Measurements from ENCODE around the gene ARFIP1.

Gene ARFIP1

GRCh38 chr4:152959080-152959479, 179.3 kb downstream of the ARFIP1 start:
- DNase-seq (ENCODE audit: extremely low read depth in 1 of 2, low read depth in 1 of 2), result no peak

GRCh38 chr4:152960082-152960481, 180.3 kb downstream of the ARFIP1 start:
- no peak for DNase-seq (ENCODE audit: extremely low read depth in 1 of 2, low read depth in 1 of 2)

- no peak for DNase-seq (ENCODE audit: extremely low read depth in 1 of 2, low read depth in 1 of 2)
Measured at GRCh38 chr4:152961014-152961772, 181.4 kb downstream of the ARFIP1 start.

- DNase-seq (ENCODE audit: extremely low read depth in 1 of 2, low read depth in 1 of 2), result no peak
Measured at GRCh38 chr4:152961773-152962115, 182.0 kb downstream of the ARFIP1 start.
